Measurements from ENCODE around the gene CSTF2T. TPM values are rescaled to one million over a fixed set of nuclear protein-coding genes. Genes with fewer than 3 reads are reported as not detected.

The CSTF2T gene, protein sequence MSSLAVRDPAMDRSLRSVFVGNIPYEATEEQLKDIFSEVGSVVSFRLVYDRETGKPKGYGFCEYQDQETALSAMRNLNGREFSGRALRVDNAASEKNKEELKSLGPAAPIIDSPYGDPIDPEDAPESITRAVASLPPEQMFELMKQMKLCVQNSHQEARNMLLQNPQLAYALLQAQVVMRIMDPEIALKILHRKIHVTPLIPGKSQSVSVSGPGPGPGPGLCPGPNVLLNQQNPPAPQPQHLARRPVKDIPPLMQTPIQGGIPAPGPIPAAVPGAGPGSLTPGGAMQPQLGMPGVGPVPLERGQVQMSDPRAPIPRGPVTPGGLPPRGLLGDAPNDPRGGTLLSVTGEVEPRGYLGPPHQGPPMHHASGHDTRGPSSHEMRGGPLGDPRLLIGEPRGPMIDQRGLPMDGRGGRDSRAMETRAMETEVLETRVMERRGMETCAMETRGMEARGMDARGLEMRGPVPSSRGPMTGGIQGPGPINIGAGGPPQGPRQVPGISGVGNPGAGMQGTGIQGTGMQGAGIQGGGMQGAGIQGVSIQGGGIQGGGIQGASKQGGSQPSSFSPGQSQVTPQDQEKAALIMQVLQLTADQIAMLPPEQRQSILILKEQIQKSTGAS
- total RNA-seq: 10 to 100 TPM; 28.4 to 37.1 (median 31.3) TPM
- 10 to 100 TPM; 12.2 to 17.1 (median 16.1) TPM for polyA plus RNA-seq
- long read RNA-seq, donor 1, full-length matches to known transcripts: 67 of 67 reads
- long read RNA-seq, donor 1, partial matches to known transcripts: 0 of 67 reads
- long read RNA-seq, donor 1, other reads (novel, unspliced or antisense): 0 of 67 reads
- long read RNA-seq, donor 2, full-length matches to known transcripts: 34 of 34 reads
- long read RNA-seq, donor 2, partial matches to known transcripts: 0 of 34 reads
- long read RNA-seq, donor 2, other reads (novel, unspliced or antisense): 0 of 34 reads

DNA sequence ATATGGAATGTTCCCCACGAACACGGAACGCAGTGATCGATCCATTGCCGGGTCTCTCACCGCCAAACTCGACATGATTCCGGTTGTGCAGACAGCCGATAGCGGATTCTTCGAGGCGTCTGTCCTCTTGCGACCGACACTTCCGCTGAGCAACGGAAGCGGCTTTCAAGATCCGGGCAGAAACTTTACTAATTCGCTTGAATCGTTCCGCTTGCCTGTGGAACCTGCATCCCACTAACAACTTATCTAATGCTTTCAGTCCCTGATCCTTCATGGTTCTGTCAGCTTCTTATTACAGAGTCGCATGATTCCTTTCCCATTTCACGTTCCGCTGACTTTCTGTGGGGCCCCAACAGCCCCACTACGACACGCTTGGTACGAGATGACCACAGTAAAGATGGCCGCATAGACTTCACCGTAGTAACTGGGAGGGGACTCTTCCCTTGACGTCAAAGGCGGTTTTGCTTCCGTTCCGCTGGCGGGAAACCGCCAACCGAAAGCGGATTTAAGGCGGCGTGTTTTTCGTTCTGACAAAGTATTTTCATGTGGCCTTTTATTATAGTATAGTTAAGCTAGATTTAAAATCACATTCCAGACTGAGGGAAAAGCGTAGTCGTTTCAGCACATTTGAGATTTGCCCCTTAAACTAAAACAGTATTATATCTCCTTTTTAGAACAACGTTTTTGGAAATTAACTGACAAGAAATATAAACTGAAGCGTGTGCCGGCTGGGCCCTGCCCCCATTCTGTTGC lies at the start of gene CSTF2T:
Gene CSTF2T (minus strand): TSS at position 121 of the 753 bp plus-strand sequence. CDS start 46 bp downstream, at position 75.
- Histone ChIP-seq H3K9me3 (no peaks in the 10 kb centered on the region), H3K4me1 (peaks cover 28 to 54% (median 49%) of the 10 kb centered on the region in 6 donors), H3K36me3 (peaks cover 0 to 25% (median 0%) of the 10 kb centered on the region in 6 donors), H3K4me3 (peak within 1 kb of the TSS; percentile 69 to 84 (median 76)), H3K27me3 (replicated peaks in 1 of 7) (no peaks in the 10 kb centered on the region), H3K27ac (peak within 1 kb of the TSS; percentile 90 to 98 (median 94))
- intact Hi-C loops (cut with DNase I; ENCODE audit: low total_unique reads): no loop called here
- WGBS, 5 donors: 0% methylated on average over 37 to 45 of the region's 45 CpGs
- peak; percentile 94 for DNase-seq
- TF ChIP-seq, protein P1, sequence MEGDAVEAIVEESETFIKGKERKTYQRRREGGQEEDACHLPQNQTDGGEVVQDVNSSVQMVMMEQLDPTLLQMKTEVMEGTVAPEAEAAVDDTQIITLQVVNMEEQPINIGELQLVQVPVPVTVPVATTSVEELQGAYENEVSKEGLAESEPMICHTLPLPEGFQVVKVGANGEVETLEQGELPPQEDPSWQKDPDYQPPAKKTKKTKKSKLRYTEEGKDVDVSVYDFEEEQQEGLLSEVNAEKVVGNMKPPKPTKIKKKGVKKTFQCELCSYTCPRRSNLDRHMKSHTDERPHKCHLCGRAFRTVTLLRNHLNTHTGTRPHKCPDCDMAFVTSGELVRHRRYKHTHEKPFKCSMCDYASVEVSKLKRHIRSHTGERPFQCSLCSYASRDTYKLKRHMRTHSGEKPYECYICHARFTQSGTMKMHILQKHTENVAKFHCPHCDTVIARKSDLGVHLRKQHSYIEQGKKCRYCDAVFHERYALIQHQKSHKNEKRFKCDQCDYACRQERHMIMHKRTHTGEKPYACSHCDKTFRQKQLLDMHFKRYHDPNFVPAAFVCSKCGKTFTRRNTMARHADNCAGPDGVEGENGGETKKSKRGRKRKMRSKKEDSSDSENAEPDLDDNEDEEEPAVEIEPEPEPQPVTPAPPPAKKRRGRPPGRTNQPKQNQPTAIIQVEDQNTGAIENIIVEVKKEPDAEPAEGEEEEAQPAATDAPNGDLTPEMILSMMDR (IDR thresholded peaks at IDR 0.05 in 8 of 11, conservative IDR thresholded peaks at IDR 0.05 in 3 of 11): peak in 2 of 11 experiments; percentile 10 to 13
- TF ChIP-seq POLR2AphosphoS5 (IDR thresholded peaks at IDR 0.05) (peak in 2 of 3 donors; percentile 84 to 93), POLR2A (IDR thresholded peaks at IDR 0.05) (peak in 2 of 3 donors; percentile 8 to 43)

DNA sequence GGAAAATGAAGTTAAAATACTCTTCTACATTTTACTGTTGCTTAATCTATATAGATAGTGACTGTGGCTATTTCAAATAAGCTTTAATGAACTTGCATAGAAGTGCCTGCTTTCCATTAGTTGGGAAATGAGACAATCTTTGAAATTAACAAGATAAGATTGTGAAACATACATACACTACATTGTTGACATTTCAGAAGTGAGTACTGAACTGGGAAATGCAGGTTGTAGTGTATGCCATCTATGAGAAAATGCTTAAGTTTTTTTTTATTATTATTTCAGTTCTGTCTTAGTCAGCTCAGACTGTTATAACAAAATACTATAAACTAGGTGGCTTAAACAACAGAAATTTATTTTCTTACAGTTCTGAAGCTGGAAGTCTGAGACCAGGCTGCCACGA lies 49.6 kb upstream of the CSTF2T start:
- no peaks in the 10 kb centered on the region for H3K27me3 ChIP-seq (replicated peaks in 1 of 7)
- H3K9me3 ChIP-seq: no peaks in the 10 kb centered on the region
- no peaks in the 10 kb centered on the region for H3K36me3 ChIP-seq
- intact Hi-C loops (cut with DNase I; ENCODE audit: low total_unique reads): no loop called here
- 73 to 89% (median 81%) methylated on average over 1 of the region's 1 CpG for WGBS, 5 donors
- DNase-seq: no peak
- no peak overlapping the region for H3K27ac ChIP-seq
- no peak overlapping the region for H3K4me3 ChIP-seq
- no peaks in the 10 kb centered on the region for H3K4me1 ChIP-seq
- no peak for TF ChIP-seq POLR2A (IDR thresholded peaks at IDR 0.05)

DNA sequence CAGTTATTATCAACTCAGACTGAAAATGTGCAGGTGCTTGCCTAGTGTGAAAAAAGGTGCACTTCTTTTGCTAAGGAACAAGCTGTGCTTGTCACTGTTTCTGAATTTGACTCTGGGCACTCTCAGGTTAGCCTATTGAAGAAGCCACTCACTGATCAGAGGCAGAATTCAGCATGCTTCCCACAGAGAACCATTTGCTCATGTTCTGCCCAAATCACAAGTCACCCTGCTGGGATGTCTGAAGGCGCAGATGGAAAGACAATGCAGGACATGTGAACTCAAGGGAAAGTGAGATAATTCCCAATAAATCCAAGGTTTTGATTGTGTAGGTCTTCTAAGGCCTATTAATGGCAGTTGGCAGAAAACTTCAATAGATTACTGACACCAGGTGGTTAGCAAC lies 47.8 kb upstream of the CSTF2T start:
- 94 to 100% (median 100%) methylated on average over 1 of the region's 1 CpG for WGBS, 5 donors
- intact Hi-C loops (cut with DNase I; ENCODE audit: low total_unique reads): no loop called here
- DNase-seq: no peak
- TF ChIP-seq POLR2A (IDR thresholded peaks at IDR 0.05): no peak
- TF ChIP-seq, protein P1 (IDR thresholded peaks at IDR 0.05 in 8 of 11, conservative IDR thresholded peaks at IDR 0.05 in 3 of 11): no peak
- no peak for TF ChIP-seq POLR2AphosphoS5 (IDR thresholded peaks at IDR 0.05)
- no peaks in the 10 kb centered on the region for H3K27me3 ChIP-seq (replicated peaks in 1 of 7)
- H3K4me1 ChIP-seq: no peaks in the 10 kb centered on the region
- no peaks in the 10 kb centered on the region for H3K36me3 ChIP-seq
- no peak overlapping the region for H3K4me3 ChIP-seq
- H3K27ac ChIP-seq: no peak overlapping the region
- H3K9me3 ChIP-seq: no peaks in the 10 kb centered on the region

DNA sequence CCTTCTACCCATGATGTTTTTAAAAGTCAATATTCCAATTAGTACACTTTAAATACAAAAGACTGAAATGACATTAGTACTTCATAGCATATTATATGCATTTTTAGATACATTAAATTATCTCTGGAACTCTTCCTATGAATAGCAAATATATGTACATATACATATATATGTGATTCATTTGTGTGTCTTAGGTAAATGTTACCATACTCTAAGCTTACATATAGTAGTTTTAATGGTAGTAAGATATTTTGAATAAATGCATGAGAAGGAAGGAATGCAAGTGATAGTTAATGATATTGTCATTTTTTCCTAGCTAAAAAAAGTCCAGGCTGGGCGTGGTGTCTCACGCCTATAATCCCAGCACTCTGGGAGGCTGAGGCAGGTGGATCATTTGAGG lies 46.0 kb upstream of the CSTF2T start:
- Histone ChIP-seq H3K27me3 (replicated peaks in 1 of 7) (no peaks in the 10 kb centered on the region), H3K4me3 (no peak overlapping the region), H3K27ac (no peak overlapping the region), H3K4me1 (no peaks in the 10 kb centered on the region), H3K9me3 (no peaks in the 10 kb centered on the region), H3K36me3 (no peaks in the 10 kb centered on the region)
- intact Hi-C loops (cut with DNase I; ENCODE audit: low total_unique reads): no loop called here
- no peak for DNase-seq
- TF ChIP-seq POLR2AphosphoS5 (IDR thresholded peaks at IDR 0.05): no peak
- no peak for TF ChIP-seq POLR2A (IDR thresholded peaks at IDR 0.05)
- TF ChIP-seq, protein P1 (IDR thresholded peaks at IDR 0.05 in 8 of 11, conservative IDR thresholded peaks at IDR 0.05 in 3 of 11): no peak
- WGBS, 5 donors: 86 to 98% (median 92%) methylated on average over 2 of the region's 2 CpGs

Measured in spleen (tissue), 13 donors.